ENCODE measurements around the gene ENTPD5.
"Not testable (repeated sequence)": the region's sequence is repeated elsewhere in the genome, so short reads cannot be mapped to it uniquely, and the experiment has no call there.

ENTPD5 gene

DNA sequence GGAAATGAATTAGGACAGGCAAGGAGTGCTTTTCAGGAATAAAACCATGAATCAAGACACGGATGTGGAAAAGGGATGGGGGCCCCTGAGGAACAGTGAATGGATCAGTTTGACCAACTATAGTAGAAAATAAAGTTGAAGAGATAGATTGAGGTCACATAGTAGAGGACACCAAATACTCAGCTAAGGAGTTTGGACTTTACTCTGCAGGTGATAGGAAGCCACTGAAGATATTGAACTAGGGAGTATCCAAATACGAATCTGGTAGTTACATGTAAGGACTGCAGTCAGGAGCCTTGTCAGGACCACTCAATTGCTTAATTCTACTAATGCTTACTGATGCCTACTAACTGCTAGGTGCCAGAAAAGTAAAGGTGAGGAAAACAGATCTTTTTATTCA, 20.4 kb downstream of the ENTPD5 start:
- no peak for DNase-seq

DNA sequence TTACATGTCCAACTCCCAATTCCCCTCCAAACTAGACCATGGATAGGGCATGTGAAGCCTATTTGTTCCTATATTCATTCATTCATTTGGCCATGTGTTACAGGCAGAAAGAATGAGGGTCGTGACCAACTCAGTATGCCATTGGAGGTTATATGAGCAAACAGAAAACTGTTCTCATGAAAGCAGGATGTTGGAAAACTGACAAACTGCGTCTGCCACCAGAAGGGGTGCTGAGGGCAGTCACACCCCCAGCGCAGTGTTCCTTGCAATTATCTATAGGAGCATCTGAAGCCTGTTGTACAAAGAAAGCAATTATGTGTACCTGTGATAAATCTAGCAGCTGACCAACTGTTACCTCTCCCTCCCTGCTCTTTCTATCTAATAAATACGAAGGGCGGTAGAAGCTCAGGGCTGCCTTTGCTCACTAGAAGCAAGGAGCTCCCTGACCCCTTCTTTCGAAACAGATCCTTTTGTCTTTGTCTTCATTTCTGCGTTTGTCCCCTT, 21.1 kb downstream of the ENTPD5 start:
- DNase-seq, result no peak

DNA sequence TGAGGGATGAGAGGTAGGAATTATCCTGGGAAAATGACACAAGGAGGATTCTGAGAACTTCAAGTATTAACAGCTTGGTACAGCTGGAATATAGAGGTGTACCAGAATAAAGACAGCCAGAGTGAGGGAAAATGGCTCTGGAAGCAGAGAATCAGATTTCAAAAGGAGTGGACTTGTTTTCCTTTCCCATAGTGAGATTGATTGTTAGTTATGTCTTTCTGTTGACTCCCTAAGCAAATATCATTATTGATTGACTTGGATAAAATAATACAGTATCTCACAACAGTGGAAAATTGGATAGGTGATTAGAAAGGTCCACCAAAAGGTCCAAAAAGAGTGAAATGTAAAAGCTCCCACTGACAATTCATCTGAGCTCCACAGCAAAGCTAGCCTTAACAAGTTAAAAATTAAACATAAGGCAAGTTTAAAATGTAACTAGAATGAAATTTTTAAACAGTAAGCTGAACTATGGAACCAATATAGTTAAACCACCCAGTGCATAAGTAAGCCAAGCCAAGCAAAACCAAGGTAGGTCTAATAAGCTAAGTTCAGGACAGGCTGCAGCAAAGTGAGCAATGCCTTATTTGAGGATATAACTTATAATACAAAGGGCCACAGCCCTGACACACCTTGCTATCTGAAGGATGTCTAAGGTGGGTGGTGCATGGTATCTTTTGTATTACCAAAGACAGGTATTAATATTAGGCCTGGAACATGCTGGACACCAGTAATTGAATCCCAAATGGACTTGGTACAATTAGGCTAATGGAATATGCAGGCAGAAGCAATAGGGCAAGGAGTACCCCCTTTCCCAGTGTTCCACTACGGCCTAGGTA, 21.8 kb downstream of the ENTPD5 start:
- DNase-seq, result no peak

DNA sequence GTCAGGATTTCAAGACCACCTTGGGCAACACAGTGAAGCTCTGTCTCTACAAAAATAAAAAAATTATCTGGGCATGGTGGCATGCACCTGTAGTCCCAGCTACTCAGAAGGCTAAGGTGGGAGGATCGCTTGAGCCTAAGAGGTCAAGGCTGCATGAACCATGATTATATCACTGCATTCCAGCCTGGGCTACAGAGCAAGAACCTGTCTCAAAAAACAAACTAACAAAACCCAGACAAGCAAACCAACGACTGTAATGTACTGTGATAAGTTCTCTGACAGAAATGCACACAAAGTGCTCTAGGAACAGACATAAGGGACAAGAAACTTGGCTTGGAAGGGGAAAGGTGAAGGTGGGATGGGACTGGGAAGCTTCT, 22.4 kb downstream of the ENTPD5 start:
- no peak for DNase-seq

DNA sequence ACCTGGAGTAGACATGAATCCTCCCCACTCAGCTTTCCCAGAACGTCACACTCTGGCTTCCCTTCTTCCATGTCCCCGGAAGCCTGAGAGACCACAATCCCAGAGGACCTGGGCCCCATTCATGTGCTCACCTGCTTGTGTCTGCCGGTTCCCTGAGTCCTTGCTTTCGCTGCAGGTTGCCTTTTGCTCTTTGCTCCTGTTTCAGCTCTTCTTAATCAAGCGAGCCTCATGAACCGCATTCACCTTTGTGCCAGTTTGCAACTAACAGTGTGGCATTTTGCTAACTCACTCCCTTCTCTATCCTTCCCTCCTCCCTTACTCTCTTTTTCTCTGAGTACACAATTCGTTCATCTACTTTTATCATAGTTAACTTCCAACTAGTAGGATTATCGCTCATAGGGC, 23.1 kb downstream of the ENTPD5 start:
- DNase-seq, result no peak

DNA sequence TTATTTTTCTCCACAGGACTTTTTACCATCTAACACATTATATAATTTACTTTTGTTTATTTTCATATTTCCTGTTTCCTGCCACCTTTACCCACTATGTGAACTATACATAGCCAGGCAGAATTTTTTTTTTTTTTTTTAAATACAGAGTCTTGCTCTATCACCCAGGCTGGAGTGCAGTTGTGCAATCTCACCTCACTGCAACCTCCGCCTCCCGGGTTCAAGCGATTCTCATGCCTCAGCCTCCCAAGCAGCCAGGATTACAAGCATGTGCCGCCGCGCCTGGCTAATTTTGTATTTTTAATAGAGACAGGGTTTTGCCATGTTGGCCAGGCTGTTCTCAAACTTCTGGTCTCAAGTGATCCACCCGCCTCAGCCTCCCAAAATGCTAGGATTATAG, 24.2 kb downstream of the ENTPD5 start:
- not testable (repeated sequence) for DNase-seq

DNA sequence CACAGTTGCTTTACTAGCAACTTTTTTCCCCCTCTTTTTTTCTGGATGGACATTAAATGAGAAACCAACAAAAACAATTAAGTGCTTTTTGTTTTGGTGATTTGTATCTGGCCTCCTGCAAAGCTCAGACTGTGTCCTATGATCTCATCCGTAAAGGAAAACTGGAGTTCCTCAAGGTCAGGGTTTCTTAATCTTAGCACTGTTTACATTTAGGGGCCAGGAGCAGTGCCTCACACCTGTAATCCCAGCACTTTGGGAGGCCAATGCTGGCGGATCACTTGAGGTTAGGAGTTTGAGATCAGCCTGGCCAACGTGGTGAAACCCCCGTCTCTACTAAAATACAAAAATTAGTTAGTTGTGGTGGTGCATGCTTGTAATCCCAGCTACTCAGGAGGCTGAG, 28.0 kb downstream of the ENTPD5 start:
- no peak for DNase-seq

DNA sequence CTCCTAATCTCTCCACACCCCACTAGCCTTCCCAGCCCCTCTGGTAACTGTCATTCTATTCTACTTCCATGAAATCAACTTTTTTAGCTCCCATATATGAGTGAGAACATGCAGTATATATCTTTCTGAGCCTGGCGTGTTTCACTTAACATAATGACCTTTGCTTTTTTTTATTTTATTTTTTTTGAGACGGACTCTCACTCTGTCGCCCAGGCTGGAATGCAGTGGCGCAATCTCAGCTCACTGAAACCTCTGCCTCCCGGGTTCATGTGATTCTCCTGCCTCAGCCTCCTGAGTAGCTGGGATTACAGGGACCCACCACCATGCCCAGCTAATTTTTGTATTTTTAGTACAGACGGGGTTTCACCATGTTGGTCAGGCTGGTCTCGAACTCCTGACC, 30.4 kb downstream of the ENTPD5 start:
- DNase-seq, result not testable (repeated sequence)

DNA sequence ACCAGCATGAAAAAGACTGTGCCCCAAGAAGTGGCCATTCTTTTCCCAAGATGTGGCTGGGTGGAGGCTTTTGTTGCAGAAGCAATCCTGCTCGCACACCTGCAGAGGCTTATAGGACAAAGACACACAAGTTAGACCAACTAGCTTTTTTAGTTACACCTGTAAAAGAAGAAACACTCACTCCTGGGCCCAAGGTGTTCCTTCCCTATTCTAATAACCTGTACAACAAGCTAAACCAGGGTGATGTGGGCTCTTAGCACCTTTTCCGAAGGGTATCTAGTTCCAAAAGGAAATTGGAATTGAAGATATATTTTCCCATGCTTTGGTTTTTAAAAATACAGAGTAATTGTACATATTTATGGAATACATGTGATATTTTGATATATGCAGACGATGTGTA, 31.0 kb downstream of the ENTPD5 start:
- no peak for DNase-seq

DNA sequence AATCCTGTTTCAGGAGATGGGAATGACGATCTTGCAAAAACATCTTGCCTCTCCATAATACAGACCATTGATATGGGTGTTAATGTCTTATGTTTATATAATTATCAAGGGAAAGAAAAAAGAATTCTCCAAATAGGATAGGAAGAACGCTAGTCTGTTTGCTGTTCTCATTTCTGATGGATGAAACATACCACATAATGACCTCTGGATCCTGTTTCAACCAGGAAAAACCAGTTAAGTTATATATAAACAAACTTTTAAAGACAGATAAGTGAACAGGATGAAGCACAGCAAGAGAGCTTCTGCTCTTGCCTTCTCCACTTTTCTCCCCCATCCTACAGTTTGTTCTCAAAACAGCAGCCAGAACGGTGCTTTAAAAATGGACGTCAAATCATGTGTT, 41.2 kb downstream of the ENTPD5 start:
- DNase-seq, result no peak

DNA sequence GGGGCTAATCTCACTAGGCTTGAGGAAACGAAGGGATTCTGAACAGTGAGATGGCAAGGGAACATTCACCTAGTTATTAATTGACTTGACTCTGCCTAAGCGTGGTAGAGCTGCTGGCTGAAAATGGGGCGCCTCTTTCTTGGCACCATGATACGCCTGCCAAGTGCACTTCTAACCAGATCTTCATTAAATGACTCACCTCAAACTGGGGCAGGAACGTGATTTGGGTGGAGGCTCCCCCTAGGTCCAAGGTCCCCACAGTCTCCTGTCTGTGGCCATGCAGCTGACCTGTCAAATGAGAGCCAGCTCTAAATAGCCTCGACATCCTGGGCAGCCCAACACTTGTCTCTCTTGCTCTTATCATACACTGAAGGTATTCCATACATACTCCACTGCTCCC, 43.0 kb downstream of the ENTPD5 start:
- no peak for DNase-seq

DNA sequence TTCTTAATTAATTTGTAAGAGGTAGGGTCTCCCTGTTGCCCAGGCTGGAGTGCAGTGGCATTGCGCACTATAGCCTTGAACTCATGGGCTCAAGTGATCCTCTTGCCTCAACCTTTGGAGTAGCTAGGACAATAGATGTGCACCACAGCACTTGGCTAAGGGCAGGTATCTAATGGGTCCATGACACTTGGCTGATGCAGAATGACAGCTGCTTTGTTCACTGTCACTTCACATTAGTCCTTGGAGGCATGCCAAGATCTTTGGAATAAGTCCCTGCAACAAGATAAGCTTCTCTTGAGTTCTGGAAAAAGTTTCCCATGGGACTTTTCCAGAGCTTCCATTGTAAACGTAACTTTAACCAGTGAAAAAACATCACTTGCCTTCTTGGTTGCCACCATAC, 45.6 kb downstream of the ENTPD5 start:
- DNase-seq, result no peak

DNA sequence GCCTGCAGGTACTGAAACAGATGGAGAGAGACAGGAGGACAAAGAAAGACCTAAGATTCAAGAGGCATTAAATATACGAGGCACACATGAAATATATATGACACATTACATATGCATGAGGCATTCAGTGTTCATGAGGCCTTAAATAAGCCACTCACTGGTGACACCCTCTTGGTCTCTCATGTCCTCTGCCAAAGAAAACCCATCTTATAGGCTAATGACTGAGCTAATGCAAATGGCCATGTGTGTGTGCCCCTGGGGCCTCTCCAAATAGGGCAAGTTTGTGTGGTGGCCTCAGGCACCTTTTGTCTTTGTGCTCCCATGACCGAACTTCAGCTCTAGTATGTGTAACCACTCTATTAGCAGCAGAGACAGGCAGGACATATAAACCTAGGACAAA, 50.2 kb downstream of the ENTPD5 start:
- DNase-seq, result no peak

DNA sequence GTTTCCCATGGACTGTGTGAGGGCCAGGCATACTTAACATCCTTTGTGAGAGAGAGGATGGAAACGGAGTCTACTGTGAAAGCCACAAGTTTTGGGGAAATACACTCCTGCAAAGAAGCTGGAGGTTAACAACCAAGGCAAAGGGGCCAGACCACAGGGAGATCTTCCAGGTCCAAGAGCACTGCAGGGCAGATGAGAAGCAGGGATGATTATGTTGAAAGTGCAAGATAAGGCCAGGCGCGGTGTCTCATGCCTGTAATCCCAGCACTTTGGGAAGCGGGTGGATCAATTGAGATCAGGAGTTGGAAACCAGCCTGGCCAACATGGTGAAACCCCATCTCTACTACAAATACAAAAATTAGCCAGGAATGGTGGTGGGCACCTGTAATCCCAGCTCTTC, 53.9 kb downstream of the ENTPD5 start:
- no peak for DNase-seq

DNA sequence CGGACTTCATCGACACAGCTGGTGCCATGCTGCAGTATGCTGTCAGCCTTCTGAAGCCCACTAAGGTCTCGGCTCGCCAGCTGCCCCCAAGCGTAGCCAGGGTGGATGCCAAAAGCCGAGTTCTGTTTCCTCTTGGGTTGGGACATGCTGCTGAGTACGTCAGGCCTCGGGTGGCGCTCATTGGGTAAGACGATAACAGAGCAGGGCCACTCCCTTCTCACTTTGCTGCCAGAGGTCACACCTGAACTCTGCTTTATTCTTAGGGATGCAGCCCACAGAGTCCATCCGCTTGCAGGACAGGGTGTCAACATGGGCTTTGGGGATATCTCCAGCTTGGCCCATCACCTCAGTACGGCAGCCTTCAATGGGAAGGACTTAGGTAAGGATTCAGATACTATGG, 57.9 kb downstream of the ENTPD5 start:
- DNase-seq, result no peak

DNA sequence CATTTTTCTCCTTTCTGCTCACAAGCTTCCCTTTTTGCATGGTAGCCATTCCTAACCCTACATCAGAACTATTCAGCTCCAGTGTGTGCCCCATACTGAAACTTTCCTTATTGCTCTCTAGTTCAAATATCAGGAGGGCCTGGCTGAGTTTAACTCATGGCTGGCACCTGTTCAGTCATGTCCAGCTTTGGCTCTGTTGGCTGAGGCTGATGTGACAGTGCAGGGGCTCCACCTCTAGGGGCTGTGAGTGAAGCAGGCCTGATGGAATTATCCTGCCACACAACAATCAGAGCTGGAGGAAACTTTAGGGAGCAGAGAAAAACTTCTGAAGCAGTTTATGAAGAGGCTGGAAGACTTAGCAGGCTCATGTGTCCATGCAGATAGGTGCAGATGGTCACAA, 60.5 kb downstream of the ENTPD5 start:
- no peak for DNase-seq

DNA sequence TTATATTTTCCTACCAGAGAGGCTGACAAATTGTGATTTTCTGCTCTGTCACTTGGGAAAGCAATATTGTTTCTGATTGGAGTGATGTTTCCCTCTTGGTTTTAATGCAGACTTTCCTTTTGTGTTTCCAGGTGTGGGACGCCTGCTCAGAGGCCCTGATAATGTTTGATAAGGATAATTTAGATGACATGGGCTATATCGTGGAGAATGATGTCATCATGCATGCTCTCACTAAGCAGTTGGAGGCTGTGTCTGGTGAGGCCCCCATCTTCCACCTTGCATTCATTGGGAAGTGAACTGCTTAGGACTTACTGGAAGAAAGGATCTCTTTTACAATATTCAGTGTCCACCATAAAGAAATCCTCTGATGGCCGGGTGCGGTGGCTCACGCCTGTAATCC, 63.4 kb downstream of the ENTPD5 start:
- DNase-seq, result no peak

DNA sequence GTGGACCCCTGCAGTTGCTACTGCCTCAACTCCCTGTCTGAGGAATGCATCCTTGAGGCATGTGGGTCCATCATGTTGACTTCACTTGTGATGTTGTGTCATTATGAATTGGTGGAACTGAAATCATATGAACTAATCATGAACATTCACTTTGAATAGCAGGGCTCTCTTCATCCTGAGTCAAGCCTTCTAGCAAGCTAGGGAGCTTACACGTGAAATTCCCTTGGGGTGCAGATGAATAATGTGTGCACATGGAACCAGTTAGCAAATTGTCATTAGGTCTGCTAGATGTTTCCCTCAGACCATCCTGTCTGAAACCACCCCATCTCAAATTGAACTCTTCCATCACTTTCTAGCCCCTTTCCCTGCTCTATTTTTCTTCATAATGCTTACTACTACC, 65.4 kb downstream of the ENTPD5 start:
- DNase-seq, result no peak

DNA sequence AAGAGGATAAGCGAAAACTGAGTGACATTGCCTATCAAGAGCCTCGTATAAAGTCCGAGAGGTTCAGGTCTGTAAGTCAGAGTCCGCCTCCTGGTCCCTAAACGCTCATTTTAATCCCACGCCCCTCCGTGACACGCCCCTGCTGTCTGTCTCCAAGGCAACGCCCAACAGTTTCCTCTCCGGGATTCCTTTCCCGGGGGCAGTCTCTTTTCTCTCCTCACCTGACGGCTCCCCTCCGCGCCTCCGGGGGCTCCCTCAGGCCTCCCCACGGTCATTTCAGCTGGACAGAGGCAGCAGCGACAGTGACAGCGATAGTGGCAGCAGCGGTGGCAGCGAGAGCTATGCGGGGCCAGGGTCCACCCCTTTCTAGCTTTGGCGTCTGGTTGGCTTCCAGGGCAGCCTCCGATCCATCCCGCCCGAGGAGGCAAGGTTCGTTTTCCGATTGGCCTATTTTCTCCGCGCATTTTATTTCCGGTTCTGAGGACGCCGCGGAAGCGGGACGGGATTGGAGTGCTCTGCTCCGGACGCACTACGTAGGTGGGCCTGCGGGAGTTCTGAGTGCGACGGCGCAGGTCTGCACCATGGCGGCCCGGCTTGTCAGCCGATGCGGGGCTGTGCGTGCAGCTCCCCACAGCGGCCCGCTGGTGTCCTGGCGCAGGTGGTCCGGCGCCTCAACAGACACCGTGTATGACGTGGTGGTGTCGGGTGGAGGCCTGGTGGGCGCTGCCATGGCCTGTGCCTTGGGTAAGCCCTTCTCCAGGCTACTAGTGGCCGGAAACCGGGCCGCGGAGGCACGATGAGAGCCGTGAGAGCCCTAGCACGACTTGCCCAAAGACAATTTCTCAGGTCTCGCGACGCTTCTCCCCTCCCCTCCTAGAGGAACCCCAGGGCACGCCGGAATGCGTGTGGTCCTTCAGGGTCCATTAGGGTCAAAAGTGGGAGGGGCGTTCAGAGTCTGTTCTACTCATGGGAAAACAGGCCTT, 69.0 kb downstream of the ENTPD5 start, which contains the start of the genes COQ6 and FAM161B:
TSS of gene COQ6 (plus strand) at position 551 of the 983 bp plus-strand sequence. CDS start at position 582, 31 bp downstream.
TSS of gene FAM161B (minus strand) at position 343 of the 983 bp plus-strand sequence. CDS start at position 275, 68 bp downstream.
- DNase-seq, result peak; percentile 95

DNA sequence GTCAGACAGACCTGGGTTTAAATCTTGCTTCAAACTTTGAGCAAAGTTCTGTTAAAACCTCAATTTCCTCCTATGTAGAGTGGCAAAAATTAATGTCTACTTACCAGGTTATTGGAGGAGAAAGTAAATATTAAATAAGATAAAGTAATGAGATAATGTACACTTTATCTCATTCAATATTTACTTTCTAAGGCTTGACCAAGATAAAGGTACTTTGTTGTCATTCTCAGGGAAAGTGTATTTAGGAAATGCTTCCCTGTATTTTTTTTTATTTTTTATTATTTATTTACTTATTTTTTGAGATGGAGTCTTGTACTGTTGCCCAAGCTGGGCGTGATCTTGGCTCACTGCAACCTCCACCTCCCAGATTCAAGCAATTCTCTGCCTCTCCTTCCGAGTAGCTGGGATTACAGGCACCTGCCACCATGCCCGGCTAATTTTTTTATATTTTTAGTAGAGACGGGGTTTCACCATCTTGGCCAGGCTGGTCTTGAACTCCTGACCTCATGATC, 73.9 kb downstream of the ENTPD5 start:
- no peak for DNase-seq

DNA sequence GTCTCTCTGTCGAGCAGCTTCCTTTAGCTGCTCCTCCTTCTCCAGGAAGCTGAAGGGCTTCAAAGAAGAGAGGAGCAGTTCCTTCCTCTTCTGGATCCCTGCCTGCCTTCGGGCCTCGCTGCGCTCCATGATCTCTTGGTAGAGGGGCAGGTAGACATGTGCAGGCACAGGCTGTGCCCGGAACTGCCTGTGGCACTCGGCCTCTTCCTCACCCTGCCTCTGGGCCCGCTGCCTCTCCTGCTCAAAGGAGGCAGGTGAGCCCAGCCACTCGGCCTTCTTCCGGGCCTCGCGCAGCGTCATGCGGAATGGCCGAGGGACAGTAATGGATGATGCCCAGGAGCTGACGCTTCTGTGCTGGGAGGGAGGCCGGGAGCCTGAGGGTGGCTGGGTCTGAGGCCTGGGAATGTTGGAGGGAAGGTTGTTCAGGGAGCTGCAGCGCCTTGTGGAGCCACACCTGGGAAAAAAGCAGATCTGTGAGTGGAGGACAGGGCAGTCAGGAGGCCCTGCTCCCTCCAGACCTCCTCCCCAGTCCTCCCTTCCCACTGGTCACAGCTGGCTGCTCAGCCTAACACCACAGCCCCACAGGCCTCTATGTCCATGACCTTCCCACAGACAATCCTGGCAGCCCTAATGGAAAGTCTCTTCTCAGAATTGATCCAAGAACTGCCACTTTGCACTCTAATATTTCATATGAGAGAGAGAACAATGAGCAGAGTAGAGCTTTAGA, 74.5 kb downstream of the ENTPD5 start:
- no peak for DNase-seq

DNA sequence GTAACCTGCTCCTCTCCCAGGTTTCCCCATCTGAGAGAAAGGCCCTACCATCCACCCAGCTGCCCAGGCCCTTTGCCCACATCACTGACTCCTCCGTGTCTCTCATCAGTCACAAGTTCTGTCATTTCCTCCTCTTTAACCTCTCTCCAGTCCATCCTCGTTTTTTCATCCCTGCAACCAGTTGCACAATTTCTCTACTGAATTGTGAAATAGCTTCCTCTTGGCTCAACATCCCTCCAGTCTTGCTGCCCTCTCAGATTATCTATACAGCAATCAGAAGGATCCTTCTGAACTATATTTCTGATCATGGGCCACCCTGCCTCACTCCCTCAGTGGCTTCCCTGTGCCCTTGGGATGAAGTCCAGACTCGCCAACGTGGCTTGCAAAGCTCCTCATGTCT, 76.0 kb downstream of the ENTPD5 start:
- DNase-seq, result no peak

DNA sequence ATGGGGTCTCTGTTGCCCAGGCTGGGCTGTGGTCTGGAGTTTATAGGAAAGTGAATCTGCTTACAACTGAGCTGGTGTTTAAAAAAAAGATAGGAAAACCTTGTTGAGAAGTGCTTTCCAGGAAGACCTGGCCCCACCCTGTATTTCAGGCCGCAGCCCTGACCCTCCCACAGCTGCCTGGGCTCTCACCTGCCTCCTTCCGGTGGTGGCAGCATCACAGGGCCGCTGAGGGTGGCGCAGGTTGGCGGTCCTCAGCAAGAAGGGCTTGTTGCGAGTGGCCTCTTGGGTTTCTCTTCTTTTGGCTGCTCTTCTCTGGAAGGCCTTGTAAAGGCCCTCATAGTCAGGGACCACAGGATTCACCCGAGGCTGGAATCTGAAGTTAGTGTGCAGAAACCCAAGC, 76.9 kb downstream of the ENTPD5 start:
- no peak for DNase-seq

All from DMS153 (cell line).